Activated effector memory CD4-positive, alpha-beta T cell treated with Interleukin-2 at 50 U/mL for 16 hours (primary cell): Measurements from ENCODE around the gene SORL1-AS1.
"Not testable (repeated sequence)": the region's sequence is repeated elsewhere in the genome, so short reads cannot be mapped to it uniquely, and the experiment has no call there.

ENCODE experiments used
- DNase-seq: peaks from one replicate; pipeline ENCODE4 v3.0.0-alpha.2; 2020

SORL1-AS1 gene

GRCh38 chr11:121426476-121427399, 26.0 kb downstream of the SORL1-AS1 start:
- DNase-seq = peak; percentile 36

- no peak for DNase-seq
Observed at GRCh38 chr11:121425828-121426227, 26.9 kb downstream of the SORL1-AS1 start.

- no peak for DNase-seq
Observed at GRCh38 chr11:121422675-121423074, 30.1 kb downstream of the SORL1-AS1 start.

- DNase-seq = no peak
Observed at GRCh38 chr11:121421149-121421901, 31.4 kb downstream of the SORL1-AS1 start.

- DNase-seq = no peak
Observed at GRCh38 chr11:121420398-121420797, 32.4 kb downstream of the SORL1-AS1 start.

- no peak for DNase-seq
Observed at GRCh38 chr11:121419836-121420235, 32.9 kb downstream of the SORL1-AS1 start.

- peak; percentile 40 for DNase-seq
Observed at GRCh38 chr11:121418625-121419114, 34.1 kb downstream of the SORL1-AS1 start.

- no peak for DNase-seq
Observed at GRCh38 chr11:121417607-121418006, 35.2 kb downstream of the SORL1-AS1 start.

GRCh38 chr11:121417055-121417551, 35.7 kb downstream of the SORL1-AS1 start:
- DNase-seq = peak; percentile 45

GRCh38 chr11:121415856-121416255, 36.9 kb downstream of the SORL1-AS1 start:
- no peak for DNase-seq

- DNase-seq = no peak
Observed at GRCh38 chr11:121414141-121414913, 38.4 kb downstream of the SORL1-AS1 start.

GRCh38 chr11:121412711-121413415, 39.9 kb downstream of the SORL1-AS1 start:
- DNase-seq = no peak

- no peak for DNase-seq
Observed at GRCh38 chr11:121412000-121412587, 40.7 kb downstream of the SORL1-AS1 start.

- not testable (repeated sequence) for DNase-seq
Observed at GRCh38 chr11:121411330-121411729, 41.4 kb downstream of the SORL1-AS1 start.

- DNase-seq = not testable (repeated sequence)
Observed at GRCh38 chr11:121410041-121410440, 42.7 kb downstream of the SORL1-AS1 start.

GRCh38 chr11:121408830-121409229, 43.9 kb downstream of the SORL1-AS1 start:
- no peak for DNase-seq

- DNase-seq = no peak
Observed at GRCh38 chr11:121406291-121406690, 46.5 kb downstream of the SORL1-AS1 start.

- no peak for DNase-seq
Observed at GRCh38 chr11:121405646-121406045, 47.1 kb downstream of the SORL1-AS1 start.

- no peak for DNase-seq
Observed at GRCh38 chr11:121394785-121395184, 58.0 kb downstream of the SORL1-AS1 start.

GRCh38 chr11:121393855-121394254, 58.9 kb downstream of the SORL1-AS1 start:
- DNase-seq = no peak

GRCh38 chr11:121391914-121392313, 60.9 kb downstream of the SORL1-AS1 start:
- DNase-seq = no peak

- no peak for DNase-seq
Observed at GRCh38 chr11:121389651-121390050, 63.1 kb downstream of the SORL1-AS1 start.
